ENCODE data around the gene CLASP1.

GRCh38 chr2:121307048-121307447 lies 342.2 kb downstream of the CLASP1 start:
- TF ChIP-seq EZH2 (IDR thresholded peaks at IDR 0.05; ENCODE audit: insufficient read depth, poor library complexity, severe bottlenecking) (no peak), EZH2phosphoT487 (IDR thresholded peaks at IDR 0.05; ENCODE audit: insufficient read depth, low read depth) (no peak)

All from GM23248 (cell line).